22Rv1 (cell line): Measurements from ENCODE around the gene BNC2.

Experiments
- CTCF ChIP-seq: fragments of 450-650 bp; IDR thresholded peaks from 2 replicates; pipeline ENCODE4 v1.5.1; 2017; ENCODE audit warnings: mild to moderate bottlenecking
- ZFX ChIP-seq: fragments of 450-650 bp; IDR thresholded peaks from 2 replicates; pipeline ENCODE4 v1.6.1; 2017; ENCODE audit warnings: antibody characterized with exemption, borderline replicate concordance

- no peak for TF ChIP-seq CTCF
- TF ChIP-seq ZFX, result no peak
Measured at GRCh38 chr9:16446636-16447035, 423.8 kb downstream of the BNC2 start.
